ENCODE results near the gene SPN.

DNA sequence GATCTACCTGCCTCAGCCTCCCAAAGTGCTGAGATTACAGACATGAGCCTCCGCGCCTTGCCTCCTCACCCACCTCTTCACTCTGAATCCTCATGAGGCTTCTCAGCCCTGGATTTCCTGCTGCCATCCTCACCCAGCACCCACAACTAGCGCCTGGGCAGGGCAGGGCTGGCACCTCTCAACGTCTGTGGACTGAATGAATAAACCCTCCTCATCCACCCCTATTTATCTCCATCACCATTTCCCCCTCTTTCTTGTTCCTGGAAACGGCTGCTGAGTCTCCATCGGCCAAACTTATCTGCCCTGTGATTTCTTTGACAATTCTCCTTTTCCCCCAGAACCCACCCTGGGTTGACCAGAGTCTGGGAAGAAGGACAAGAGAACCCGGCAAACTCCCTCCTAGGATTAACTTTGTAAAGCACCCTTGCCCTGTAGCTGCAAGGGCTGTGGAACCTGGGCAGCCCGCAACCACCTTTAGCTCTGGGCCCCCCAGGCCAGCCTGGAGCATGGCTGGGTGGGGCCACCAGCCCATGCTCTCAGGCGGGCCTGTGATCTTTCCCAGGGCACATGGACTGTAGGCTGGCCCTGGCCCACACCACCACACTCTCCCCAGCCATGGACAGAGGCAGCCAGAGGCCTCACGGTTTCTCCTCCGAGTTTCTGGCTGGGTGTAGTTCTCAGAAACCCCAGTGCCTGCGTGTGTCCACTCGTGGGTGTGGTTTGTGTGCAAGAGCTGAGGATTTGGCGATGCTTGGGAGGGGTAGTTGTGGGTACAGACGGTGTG lies 2.4 kb downstream of the SPN start:
- TF ChIP-seq, protein P1, sequence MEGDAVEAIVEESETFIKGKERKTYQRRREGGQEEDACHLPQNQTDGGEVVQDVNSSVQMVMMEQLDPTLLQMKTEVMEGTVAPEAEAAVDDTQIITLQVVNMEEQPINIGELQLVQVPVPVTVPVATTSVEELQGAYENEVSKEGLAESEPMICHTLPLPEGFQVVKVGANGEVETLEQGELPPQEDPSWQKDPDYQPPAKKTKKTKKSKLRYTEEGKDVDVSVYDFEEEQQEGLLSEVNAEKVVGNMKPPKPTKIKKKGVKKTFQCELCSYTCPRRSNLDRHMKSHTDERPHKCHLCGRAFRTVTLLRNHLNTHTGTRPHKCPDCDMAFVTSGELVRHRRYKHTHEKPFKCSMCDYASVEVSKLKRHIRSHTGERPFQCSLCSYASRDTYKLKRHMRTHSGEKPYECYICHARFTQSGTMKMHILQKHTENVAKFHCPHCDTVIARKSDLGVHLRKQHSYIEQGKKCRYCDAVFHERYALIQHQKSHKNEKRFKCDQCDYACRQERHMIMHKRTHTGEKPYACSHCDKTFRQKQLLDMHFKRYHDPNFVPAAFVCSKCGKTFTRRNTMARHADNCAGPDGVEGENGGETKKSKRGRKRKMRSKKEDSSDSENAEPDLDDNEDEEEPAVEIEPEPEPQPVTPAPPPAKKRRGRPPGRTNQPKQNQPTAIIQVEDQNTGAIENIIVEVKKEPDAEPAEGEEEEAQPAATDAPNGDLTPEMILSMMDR (conservative IDR thresholded peaks at IDR 0.05; ENCODE audit: low read depth, low read length) = no peak
- TF ChIP-seq EZH2 (IDR thresholded peaks at IDR 0.05; ENCODE audit: borderline replicate concordance, low read depth, low read length, poor library complexity, severe bottlenecking) = no peak

All from A673 (cell line).